ENCODE results near the gene DNAJB6.
"Not testable (repeated sequence)": the region's sequence is repeated elsewhere in the genome, so short reads cannot be mapped to it uniquely, and the experiment has no call there.

DNAJB6 gene

GRCh38 chr7:157445246-157445955 is 108.6 kb downstream of the DNAJB6 start:
- DNase-seq: no peak

DNA sequence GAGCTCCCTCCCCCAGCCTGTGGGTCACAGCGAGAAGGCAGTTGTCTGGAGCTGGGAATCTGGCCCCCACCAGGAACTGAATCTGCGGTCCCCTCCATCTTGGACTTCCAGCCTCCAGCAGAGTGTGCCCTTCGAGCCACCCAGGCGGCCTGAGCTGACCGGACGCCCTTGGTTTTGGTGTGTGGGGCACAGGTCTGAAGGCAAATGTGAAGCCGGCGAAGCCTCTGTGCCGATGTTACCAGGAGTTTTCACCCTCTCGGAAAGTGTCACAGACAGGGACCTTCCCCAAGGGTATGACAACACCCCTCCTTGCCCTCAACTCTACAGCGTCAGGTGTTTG is 109.1 kb downstream of the DNAJB6 start:
- DNase-seq: no peak

DNA sequence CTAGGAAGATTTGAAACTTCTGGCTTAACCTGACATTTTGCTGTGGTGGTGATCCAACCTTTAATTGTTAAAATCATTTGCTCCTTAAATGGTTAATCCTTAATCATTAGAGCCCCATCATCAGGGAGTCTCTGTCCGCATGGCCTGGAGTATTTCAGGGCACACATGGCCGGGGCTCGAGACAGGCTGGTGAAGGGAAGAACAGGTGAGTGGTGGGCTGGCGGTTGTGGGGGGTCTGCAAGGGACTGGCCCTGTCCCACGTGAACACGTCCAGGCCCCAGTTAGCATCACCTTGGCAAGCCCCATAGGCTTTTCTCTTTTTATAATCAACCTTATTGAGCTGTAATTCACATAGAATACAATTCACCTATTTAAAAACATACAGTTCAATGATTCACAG is 109.5 kb downstream of the DNAJB6 start:
- DNase-seq: no peak

- not testable (repeated sequence) for DNase-seq
These were observed 117.2 kb downstream of the DNAJB6 start for GRCh38 chr7:157454003-157454402.

DNA sequence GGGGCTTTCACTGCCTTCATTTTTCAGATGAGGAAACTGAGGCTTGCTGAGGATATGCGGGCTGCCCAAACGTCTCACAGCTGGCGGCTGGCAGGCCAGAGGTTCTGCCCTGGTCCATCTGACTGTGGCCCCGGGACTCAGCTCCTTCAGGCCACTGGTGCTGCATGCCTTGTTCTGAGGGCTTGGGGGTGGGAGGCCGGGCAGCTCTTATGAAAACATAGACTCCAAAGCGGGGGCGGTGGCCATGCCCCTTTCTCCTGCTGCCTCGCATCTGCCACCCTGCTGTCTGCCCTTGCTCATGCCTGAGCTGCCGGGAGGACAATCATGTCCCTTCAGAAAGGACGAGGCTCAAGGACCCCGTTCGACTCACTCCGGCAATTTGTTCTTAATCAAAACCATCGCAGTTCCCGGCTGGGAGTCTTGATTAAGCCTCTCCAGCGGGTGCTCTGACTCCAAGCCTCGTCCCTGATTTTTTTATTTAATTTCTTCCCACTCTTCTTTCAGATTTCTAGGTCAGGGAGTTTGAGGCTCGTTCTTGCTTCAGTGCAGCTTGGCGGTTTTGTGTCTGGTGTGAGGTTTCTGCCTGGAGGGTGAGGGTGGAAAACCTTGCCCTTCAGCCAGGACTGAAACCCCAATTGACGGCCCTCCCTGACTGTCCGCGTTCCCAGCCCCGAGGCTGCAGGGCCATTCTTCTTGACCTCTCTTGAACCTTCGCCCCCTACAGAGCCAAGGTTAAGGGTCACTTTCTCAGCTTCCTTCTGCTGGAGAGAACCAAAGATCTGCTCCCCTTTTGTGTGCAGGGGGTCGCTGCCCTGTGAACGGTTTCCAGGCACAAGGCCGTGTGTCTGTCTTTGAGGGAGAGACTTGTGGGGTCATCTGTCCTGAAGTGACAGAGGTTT is 120.8 kb downstream of the DNAJB6 start:
- no peak for DNase-seq

- DNase-seq: no peak
These were observed 121.4 kb downstream of the DNAJB6 start for GRCh38 chr7:157458254-157458633.

DNA sequence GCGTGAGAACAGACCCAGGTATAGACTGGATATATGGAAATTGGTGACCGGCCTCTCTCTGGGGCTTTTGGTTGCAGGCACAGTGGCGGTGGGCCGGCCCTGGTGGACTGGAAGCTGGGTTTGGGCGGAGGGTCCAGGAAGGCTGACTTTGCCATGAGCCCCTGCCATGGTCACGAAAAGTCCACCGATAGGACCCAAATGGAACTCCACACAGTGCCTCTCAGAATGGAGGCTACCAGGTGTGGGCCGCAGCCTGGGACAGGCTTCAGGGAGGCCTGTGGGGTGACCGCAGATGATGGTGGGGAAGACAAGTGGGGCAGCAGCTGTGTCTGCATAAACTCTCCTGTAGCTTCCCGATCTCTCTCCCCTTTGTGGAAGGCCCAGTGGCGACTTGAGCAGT is 123.2 kb downstream of the DNAJB6 start:
- DNase-seq: peak; percentile 39

- no peak for DNase-seq
These were observed 123.9 kb downstream of the DNAJB6 start for GRCh38 chr7:157460721-157461120.

- no peak for DNase-seq
These were observed 125.0 kb downstream of the DNAJB6 start for GRCh38 chr7:157461573-157462418.

- peak; percentile 43 for DNase-seq
These were observed 125.6 kb downstream of the DNAJB6 start for GRCh38 chr7:157462419-157462771.

- peak; percentile 46 for DNase-seq
These were observed 126.0 kb downstream of the DNAJB6 start for GRCh38 chr7:157462840-157463239.

DNA sequence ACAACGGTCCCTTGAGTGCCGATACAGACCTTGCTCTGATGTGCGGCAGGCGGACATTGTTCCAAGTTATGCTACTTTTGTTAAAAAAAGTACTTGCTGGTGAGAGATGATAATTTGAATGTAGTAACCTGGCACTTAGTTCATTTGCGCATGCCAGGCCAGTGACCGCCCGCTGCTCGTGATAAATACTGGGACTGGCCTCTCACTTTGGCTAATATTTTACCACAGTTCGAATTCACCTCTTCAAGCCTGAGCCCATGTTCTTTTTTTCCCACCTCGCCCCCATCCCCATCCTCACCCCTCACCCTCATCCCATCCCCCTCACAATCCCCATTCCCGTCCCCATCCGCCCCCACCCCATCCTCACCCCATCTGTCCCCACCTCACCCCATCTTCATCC is 126.4 kb downstream of the DNAJB6 start:
- no peak for DNase-seq

DNA sequence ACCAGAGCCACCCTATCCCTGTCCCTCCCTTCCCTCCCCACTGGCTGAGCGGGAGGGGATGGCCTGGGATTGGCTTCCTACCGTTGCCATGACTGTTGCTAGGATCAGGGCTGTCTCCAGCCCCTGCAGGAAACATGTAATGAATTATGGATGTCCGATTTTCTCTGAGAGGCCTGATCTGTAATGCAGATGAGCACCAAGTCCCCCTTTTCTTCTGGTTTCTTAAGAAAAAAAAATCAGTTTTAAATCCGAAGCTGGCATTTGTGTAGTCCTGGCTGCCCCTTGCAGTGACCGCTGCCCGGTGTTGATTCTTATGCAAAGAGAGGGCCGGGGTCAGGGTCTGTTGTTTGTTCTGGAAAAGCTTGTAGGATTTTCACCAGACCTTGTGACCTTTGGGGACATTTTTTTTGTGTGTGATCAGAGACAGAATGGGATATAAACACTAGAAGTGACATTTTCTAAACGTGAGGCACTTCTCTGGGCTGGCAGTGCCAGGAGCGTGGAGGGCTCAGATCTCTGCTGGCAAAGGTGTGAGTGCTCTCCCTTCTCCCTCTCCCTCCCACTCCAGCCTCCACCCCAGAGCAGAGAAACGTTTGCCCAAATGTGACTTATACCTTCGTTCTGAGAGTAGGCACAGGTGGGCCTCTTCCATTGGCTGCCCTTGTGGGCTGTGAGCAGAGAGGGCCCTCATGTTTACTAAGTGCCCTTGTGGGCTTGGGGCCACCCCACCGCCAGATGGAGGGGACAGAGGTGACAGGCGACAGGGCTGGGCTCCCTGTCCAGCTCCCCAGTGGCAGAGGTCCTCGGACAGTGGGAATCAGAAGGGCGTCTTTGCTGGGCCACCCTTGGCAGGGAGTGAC is 127.5 kb downstream of the DNAJB6 start:
- peak; percentile 40 for DNase-seq

DNA sequence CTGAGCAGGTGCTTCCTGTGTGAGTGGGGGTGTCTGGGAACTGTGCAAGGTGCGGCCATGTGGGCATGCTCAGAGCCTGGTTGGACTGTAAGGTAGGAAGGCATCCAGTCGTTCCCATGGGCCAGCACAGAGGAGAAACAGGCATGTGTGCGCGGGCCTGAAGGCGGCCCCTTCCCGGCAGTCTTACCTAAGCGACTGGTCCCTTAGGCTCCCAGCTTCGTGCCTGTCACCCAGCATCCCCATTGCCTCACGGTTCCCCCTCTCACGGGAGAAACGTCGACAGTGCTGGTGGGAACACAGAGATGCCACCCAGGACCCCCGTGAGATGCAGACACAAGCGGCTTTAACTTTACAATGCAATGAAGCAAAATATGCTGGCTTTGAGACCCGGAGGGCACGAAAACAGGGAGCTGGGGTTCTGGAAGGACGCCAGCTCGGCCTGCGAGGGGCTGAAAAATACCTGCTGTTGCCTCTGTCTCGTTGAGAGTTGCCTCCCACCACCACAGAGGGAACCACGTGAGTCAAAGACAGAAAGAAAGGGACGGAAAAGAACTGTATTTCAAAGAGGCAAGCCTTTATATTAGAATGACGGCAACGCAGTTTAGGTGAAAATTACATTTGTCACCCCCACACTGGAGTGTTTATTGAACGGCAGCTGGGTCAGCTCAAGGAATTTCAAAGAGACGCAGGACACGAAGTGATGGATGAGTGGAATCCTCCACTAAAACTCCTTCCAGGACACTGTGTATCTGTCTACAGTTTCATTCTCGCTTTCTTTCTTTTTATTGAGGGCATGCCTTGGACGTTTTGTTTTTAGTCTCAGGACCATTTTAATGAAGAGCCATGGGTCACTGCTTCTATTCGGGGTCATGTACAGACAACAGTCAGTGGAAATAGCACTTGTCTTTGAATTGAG is 128.4 kb downstream of the DNAJB6 start:
- DNase-seq: peak; percentile 37

- no peak for DNase-seq
These were observed 129.4 kb downstream of the DNAJB6 start for GRCh38 chr7:157465891-157466866.

- no peak for DNase-seq
These were observed 130.1 kb downstream of the DNAJB6 start for GRCh38 chr7:157466867-157467261.

Data from activated CD8-positive, alpha-beta memory T cell treated with anti-CD3 and anti-CD28 coated beads, Interleukin-2, amount 50 U/mL, for 48 hours (primary cell).